ENCODE measurements around the gene CPZ.

The CPZ gene

DNA sequence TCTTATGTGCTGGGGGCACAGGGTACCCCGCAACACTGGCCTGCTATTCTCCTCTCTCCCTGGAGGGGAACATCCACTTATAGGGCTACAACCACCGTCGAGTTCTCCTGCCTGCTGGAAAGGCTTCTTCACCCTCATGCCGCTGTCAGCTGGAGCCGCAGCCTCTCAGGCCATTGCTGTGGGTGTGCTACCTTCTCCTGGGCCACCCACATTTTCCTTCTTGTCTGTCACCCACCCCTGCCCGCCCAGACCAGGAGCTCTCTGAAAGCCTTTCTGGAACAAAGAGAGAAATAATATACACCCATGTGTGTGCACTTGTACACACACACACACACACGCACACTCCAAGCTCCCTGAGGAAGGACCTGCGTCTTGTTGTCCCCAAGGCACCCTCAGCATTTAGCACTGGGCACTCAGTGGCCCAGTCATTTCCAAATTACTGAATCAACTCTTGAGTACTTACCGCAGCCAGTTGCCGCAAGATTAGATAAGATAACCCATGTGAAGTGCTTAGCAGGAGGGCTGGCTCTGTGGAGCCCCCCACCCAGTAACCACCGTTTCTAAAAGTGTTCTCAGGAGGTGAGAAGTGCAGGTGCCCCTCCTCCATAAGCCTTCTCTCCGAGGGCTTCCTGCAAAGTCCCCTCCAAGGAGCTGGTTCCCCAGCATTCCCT lies 50.2 kb downstream of the CPZ start:
- no peak overlapping the region for H2AFZ ChIP-seq (ENCODE audit: low read length, unreplicated experiment)
- H3K4me3 ChIP-seq (ENCODE audit: low read depth, low read length): no peak overlapping the region
- no peak overlapping the region for H3K27ac ChIP-seq (ENCODE audit: low read depth, low read length)
- H3K79me2 ChIP-seq (ENCODE audit: control insufficient read depth, insufficient read depth, low read length, unreplicated experiment): no peaks in the 10 kb centered on the region
- no peaks in the 10 kb centered on the region for H3K4me1 ChIP-seq (ENCODE audit: control insufficient read depth, insufficient read depth, low read length, unreplicated experiment)
- H3K36me3 ChIP-seq (ENCODE audit: insufficient read depth, low read length): no peaks in the 10 kb centered on the region
- peaks cover 41% of the 10 kb centered on the region for H3K27me3 ChIP-seq (ENCODE audit: insufficient read depth, low read length)

DNA sequence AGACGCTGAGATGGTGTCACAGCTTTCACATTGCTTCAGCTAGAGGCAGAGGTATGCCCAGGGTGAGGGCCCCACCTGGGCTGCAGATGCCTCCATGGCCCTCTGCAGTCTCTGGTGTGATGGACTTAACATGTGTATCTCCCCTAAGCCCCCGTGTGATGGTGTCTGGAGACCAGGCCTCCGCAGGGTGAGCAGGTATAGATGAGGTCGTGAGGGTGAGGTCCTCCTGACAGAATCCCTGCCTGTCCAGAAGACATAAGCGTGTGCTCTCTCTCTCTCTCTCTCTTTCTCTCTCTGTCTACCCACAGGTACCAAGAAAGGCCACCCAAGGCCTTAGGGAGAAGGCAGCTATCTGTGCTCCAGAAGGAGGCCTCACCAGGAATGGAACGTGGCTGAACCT lies 50.9 kb downstream of the CPZ start:
- H3K79me2 ChIP-seq (ENCODE audit: control insufficient read depth, insufficient read depth, low read length, unreplicated experiment): no peaks in the 10 kb centered on the region
- no peaks in the 10 kb centered on the region for H3K4me1 ChIP-seq (ENCODE audit: control insufficient read depth, insufficient read depth, low read length, unreplicated experiment)
- H3K36me3 ChIP-seq (ENCODE audit: insufficient read depth, low read length): no peaks in the 10 kb centered on the region
- no peak overlapping the region for H2AFZ ChIP-seq (ENCODE audit: low read length, unreplicated experiment)
- peaks cover 41% of the 10 kb centered on the region for H3K27me3 ChIP-seq (ENCODE audit: insufficient read depth, low read length)
- H3K4me3 ChIP-seq (ENCODE audit: low read depth, low read length): no peak overlapping the region
- no peak overlapping the region for H3K27ac ChIP-seq (ENCODE audit: low read depth, low read length)

DNA sequence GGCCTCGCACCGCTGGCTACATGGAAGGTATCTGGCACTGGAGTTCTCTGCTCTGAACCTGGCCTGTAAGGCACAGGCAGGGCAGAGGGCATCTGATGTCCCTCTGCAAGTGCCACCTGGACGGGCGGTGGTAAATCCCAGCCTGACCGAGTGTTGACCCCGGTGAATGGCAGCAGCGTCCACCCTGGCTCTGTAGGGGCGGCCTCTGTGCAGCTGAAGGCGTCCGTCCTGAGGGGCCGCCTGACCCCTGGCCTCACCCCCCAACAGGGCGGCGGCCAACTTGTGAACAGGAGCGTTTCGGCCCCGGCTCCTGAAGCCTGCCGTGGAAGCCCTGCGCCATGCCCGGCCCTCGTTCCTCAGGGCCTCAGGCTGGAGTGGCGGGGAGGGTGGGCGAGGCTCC lies 51.4 kb downstream of the CPZ start:
- Histone ChIP-seq H3K27ac (ENCODE audit: low read depth, low read length) (no peak overlapping the region), H2AFZ (ENCODE audit: low read length, unreplicated experiment) (no peak overlapping the region), H3K79me2 (ENCODE audit: control insufficient read depth, insufficient read depth, low read length, unreplicated experiment) (no peaks in the 10 kb centered on the region), H3K36me3 (ENCODE audit: insufficient read depth, low read length) (no peaks in the 10 kb centered on the region), H3K4me3 (ENCODE audit: low read depth, low read length) (no peak overlapping the region), H3K4me1 (ENCODE audit: control insufficient read depth, insufficient read depth, low read length, unreplicated experiment) (no peaks in the 10 kb centered on the region), H3K27me3 (ENCODE audit: insufficient read depth, low read length) (peaks cover 47% of the 10 kb centered on the region)

- Histone ChIP-seq H2AFZ (ENCODE audit: low read length, unreplicated experiment) (no peak overlapping the region), H3K79me2 (ENCODE audit: control insufficient read depth, insufficient read depth, low read length, unreplicated experiment) (no peaks in the 10 kb centered on the region), H3K36me3 (ENCODE audit: insufficient read depth, low read length) (no peaks in the 10 kb centered on the region), H3K27me3 (ENCODE audit: insufficient read depth, low read length) (peaks cover 52% of the 10 kb centered on the region), H3K4me3 (ENCODE audit: low read depth, low read length) (no peak overlapping the region), H3K4me1 (ENCODE audit: control insufficient read depth, insufficient read depth, low read length, unreplicated experiment) (no peaks in the 10 kb centered on the region), H3K27ac (ENCODE audit: low read depth, low read length) (no peak overlapping the region)
These were observed 51.9 kb downstream of the CPZ start for GRCh38 chr4:8644461-8644891.

- H3K27ac ChIP-seq (ENCODE audit: low read depth, low read length): no peak overlapping the region
- no peaks in the 10 kb centered on the region for H3K36me3 ChIP-seq (ENCODE audit: insufficient read depth, low read length)
- H3K27me3 ChIP-seq (ENCODE audit: insufficient read depth, low read length): peaks cover 56% of the 10 kb centered on the region
These were observed 52.6 kb downstream of the CPZ start for GRCh38 chr4:8644966-8645752.

DNA sequence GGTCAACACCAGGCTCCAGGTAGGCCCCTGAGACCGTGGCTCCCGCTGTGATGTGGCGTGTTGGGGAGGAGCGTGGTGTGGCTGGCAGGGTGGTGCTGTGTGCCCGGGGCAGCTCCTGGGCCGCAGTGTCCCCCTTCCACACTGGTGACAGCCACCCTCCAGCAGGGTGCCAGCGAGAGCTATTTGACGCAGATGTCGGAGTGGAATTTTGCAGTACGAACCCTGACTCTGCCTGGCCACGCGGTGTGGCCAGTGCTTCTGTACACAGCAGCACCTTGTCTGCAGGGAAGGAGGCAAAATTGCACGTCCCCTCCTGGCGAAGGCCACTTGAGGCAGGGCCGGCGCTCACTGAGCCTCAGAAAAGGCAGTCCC lies 53.2 kb downstream of the CPZ start:
- Histone ChIP-seq H3K27me3 (ENCODE audit: insufficient read depth, low read length) (peaks cover 59% of the 10 kb centered on the region), H2AFZ (ENCODE audit: low read length, unreplicated experiment) (no peak overlapping the region), H3K4me1 (ENCODE audit: control insufficient read depth, insufficient read depth, low read length, unreplicated experiment) (no peaks in the 10 kb centered on the region), H3K4me3 (ENCODE audit: low read depth, low read length) (no peak overlapping the region), H3K27ac (ENCODE audit: low read depth, low read length) (no peak overlapping the region), H3K36me3 (ENCODE audit: insufficient read depth, low read length) (no peaks in the 10 kb centered on the region), H3K79me2 (ENCODE audit: control insufficient read depth, insufficient read depth, low read length, unreplicated experiment) (no peaks in the 10 kb centered on the region)

More at GRCh38 chr4:8644966-8645752, 52.6 kb downstream of the CPZ start:
- H2AFZ ChIP-seq (ENCODE audit: low read length, unreplicated experiment): no peak overlapping the region
- no peaks in the 10 kb centered on the region for H3K4me1 ChIP-seq (ENCODE audit: control insufficient read depth, insufficient read depth, low read length, unreplicated experiment)
- no peaks in the 10 kb centered on the region for H3K79me2 ChIP-seq (ENCODE audit: control insufficient read depth, insufficient read depth, low read length, unreplicated experiment)
- no peak overlapping the region for H3K4me3 ChIP-seq (ENCODE audit: low read depth, low read length)

DNA sequence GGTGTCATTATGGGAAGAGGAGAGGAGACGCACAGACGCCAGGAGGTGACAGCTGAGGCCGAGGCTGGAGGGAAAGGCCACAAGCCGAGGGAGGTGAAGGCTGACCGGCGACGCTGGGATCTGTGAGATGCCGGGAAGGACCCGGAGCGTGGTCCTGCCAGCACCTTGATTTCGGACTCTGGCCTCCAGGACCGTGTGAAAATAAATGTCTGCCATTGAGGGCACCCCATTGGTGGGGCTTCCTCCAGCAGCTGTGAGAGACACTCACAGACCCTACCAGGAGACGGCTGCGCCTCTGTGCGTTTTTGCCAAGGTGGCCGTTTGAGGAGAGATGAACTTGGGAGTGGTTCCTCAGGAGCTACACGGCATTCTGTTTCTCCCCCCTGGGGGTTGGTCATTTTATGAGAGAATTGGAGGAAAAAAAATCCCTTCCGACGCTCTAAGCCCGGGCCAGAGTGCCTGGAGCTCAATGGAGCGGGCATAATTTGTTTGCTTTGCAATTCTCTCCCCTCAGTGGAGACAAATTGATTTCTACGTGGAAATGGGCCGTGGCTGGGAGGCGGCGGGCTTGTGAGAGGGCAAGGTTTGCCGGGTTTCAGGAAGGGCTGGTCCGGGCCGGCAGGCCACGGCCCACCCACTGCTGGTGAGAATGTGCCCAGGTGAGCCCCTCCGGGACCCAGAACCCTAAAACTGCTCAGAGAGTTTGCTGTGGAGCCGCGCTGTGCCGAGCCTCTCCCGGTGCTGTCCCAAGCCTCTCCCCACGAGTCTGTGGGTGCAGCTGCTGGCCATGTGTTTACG lies 53.9 kb downstream of the CPZ start:
- no peaks in the 10 kb centered on the region for H3K79me2 ChIP-seq (ENCODE audit: control insufficient read depth, insufficient read depth, low read length, unreplicated experiment)
- H3K27me3 ChIP-seq (ENCODE audit: insufficient read depth, low read length): peaks cover 65% of the 10 kb centered on the region
- no peaks in the 10 kb centered on the region for H3K4me1 ChIP-seq (ENCODE audit: control insufficient read depth, insufficient read depth, low read length, unreplicated experiment)
- H3K27ac ChIP-seq (ENCODE audit: low read depth, low read length): no peak overlapping the region
- H3K4me3 ChIP-seq (ENCODE audit: low read depth, low read length): no peak overlapping the region
- H2AFZ ChIP-seq (ENCODE audit: low read length, unreplicated experiment): no peak overlapping the region
- no peaks in the 10 kb centered on the region for H3K36me3 ChIP-seq (ENCODE audit: insufficient read depth, low read length)

DNA sequence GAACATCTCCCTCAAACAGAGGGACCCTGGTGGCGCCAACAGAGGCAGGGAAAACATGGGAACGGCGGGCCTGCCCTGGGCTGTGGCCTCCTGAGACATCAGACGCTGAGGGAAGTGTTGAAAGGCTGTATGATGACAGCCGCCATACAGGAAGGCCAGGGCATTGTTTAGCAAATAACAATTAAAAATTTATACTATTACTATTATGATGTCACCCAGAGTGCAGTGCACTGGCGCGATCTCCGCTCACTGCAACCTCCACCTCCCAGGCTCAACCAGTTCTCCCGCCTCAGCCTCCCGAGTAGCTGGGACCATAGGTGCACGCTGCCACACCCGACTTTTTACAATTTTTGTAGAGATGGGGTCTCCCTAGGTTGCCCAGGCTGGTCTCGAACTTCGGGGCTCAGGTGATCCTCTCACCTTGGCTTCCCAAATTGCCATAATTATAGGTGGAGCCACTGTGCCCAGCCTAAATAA lies 54.6 kb downstream of the CPZ start:
- Histone ChIP-seq H3K27me3 (ENCODE audit: insufficient read depth, low read length) (peaks cover 65% of the 10 kb centered on the region), H3K27ac (ENCODE audit: low read depth, low read length) (no peak overlapping the region), H3K79me2 (ENCODE audit: control insufficient read depth, insufficient read depth, low read length, unreplicated experiment) (no peaks in the 10 kb centered on the region), H3K36me3 (ENCODE audit: insufficient read depth, low read length) (no peaks in the 10 kb centered on the region), H3K4me3 (ENCODE audit: low read depth, low read length) (no peak overlapping the region), H3K4me1 (ENCODE audit: control insufficient read depth, insufficient read depth, low read length, unreplicated experiment) (no peaks in the 10 kb centered on the region), H2AFZ (ENCODE audit: low read length, unreplicated experiment) (no peak overlapping the region)

GRCh38 chr4:8647626-8648025 lies 55.1 kb downstream of the CPZ start:
- Histone ChIP-seq H3K27me3 (ENCODE audit: insufficient read depth, low read length) (peaks cover 66% of the 10 kb centered on the region), H3K27ac (ENCODE audit: low read depth, low read length) (no peak overlapping the region), H3K36me3 (ENCODE audit: insufficient read depth, low read length) (no peaks in the 10 kb centered on the region), H3K79me2 (ENCODE audit: control insufficient read depth, insufficient read depth, low read length, unreplicated experiment) (no peaks in the 10 kb centered on the region), H3K4me3 (ENCODE audit: low read depth, low read length) (no peak overlapping the region), H3K4me1 (ENCODE audit: control insufficient read depth, insufficient read depth, low read length, unreplicated experiment) (no peaks in the 10 kb centered on the region), H2AFZ (ENCODE audit: low read length, unreplicated experiment) (no peak overlapping the region)

GRCh38 chr4:8648296-8648695 lies 55.7 kb downstream of the CPZ start:
- H2AFZ ChIP-seq (ENCODE audit: low read length, unreplicated experiment): no peak overlapping the region
- H3K27me3 ChIP-seq (ENCODE audit: insufficient read depth, low read length): peaks cover 66% of the 10 kb centered on the region
- H3K4me3 ChIP-seq (ENCODE audit: low read depth, low read length): no peak overlapping the region
- no peaks in the 10 kb centered on the region for H3K4me1 ChIP-seq (ENCODE audit: control insufficient read depth, insufficient read depth, low read length, unreplicated experiment)
- no peak overlapping the region for H3K27ac ChIP-seq (ENCODE audit: low read depth, low read length)
- no peaks in the 10 kb centered on the region for H3K36me3 ChIP-seq (ENCODE audit: insufficient read depth, low read length)
- no peaks in the 10 kb centered on the region for H3K79me2 ChIP-seq (ENCODE audit: control insufficient read depth, insufficient read depth, low read length, unreplicated experiment)

All from ACC112 (cell line).